Occipital lobe (tissue), 2 donors: ENCODE measurements around the gene OR6B3. TPM values are rescaled to one million over a fixed set of nuclear protein-coding genes. Genes with fewer than 3 reads are reported as not detected.

Experiments
- DNase-seq: peaks from one replicate; lab custom pipeline; 2025; lab: John Stamatoyannopoulos, UW
- total RNA-seq: library from RNA; depleted of rRNA; stranded (reverse); fragments of >200 nt; gene quantifications from one replicate; pipeline ENCODE4 v1.2.3, GENCODE V29; 2014

The OR6B3 gene
- not detected for total RNA-seq

- DNase-seq: no peak
These were observed at the start of gene OR6B3 for GRCh38 chr2:240053173-240054155. Gene OR6B3, minus strand, starts transcription at chr2:240053521.

GRCh38 chr2:240098349-240098748 is 45.0 kb upstream of the OR6B3 start:
- DNase-seq: no peak

GRCh38 chr2:240095556-240096523 is 42.5 kb upstream of the OR6B3 start:
- no peak for DNase-seq

- no peak for DNase-seq
These were observed 36.0 kb upstream of the OR6B3 start for GRCh38 chr2:240089306-240089705.

GRCh38 chr2:240086563-240086962 is 33.2 kb upstream of the OR6B3 start:
- DNase-seq: no peak

- no peak for DNase-seq
These were observed 25.3 kb upstream of the OR6B3 start for GRCh38 chr2:240078631-240079030.

GRCh38 chr2:240077442-240077841 is 24.1 kb upstream of the OR6B3 start:
- no peak for DNase-seq

- no peak for DNase-seq
These were observed 21.2 kb upstream of the OR6B3 start for GRCh38 chr2:240074545-240074944.

- no peak for DNase-seq
These were observed 17.6 kb upstream of the OR6B3 start for GRCh38 chr2:240070907-240071306.

- no peak for DNase-seq
These were observed 16.5 kb upstream of the OR6B3 start for GRCh38 chr2:240069829-240070228.

GRCh38 chr2:240068193-240068592 is 14.9 kb upstream of the OR6B3 start:
- DNase-seq: no peak

GRCh38 chr2:240066489-240066888 is 13.2 kb upstream of the OR6B3 start:
- no peak for DNase-seq

- DNase-seq: no peak
These were observed 11.6 kb upstream of the OR6B3 start for GRCh38 chr2:240064898-240065297.

GRCh38 chr2:240060977-240061591 is 7.8 kb upstream of the OR6B3 start:
- DNase-seq: no peak

GRCh38 chr2:240056678-240057077 is 3.4 kb upstream of the OR6B3 start:
- DNase-seq: no peak

GRCh38 chr2:240055177-240055917 is 2.0 kb upstream of the OR6B3 start:
- DNase-seq: no peak

GRCh38 chr2:240052524-240052923 is 797 bp downstream of the OR6B3 start:
- DNase-seq: no peak

- DNase-seq: no peak
These were observed 1.6 kb downstream of the OR6B3 start for GRCh38 chr2:240051697-240052096.

- no peak for DNase-seq
These were observed 3.0 kb downstream of the OR6B3 start for GRCh38 chr2:240050278-240050677.

- DNase-seq: no peak
These were observed 5.1 kb downstream of the OR6B3 start for GRCh38 chr2:240048237-240048636.

- DNase-seq: no peak
These were observed 8.2 kb downstream of the OR6B3 start for GRCh38 chr2:240045098-240045497.
